Ramos (cell line): ENCODE data around the gene COPA.

ENCODE experiments used
- in situ Hi-C: fragments of 300-500 bp; cut with MboI; formaldehyde crosslinking; loops from one replicate; pipeline ENCODE4 v1.14.3; 2022; ENCODE audit warnings: low sequenced_read_pairs; ENCODE audit not compliant: unreplicated experiment

COPA gene

DNA sequence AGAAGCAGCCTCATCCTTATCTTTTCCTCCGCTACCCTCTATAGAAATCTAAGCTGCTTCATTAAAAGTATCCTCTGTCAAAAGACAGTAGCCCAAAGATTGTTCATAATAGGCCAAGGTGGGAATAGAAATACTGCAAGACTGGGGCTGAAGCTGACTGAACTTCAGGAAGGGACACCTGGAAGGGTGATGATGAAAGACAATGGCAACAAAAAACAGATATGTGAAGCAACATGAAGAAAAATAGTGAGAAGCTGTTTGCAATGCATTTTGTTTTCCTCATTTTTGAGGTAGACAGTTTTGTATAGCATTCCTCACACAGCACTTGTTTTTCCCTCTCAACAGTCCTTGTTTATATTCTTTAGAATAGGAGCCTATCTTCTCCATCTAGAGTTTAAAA lies 97.6 kb downstream of the COPA start:
- in situ Hi-C loops, result no loop called here

- in situ Hi-C loops, result no loop called here
These were observed 98.8 kb downstream of the COPA start for GRCh38 chr1:160244209-160244608.

- in situ Hi-C loops, result no loop called here
These were observed 99.3 kb downstream of the COPA start for GRCh38 chr1:160243767-160244166.

DNA sequence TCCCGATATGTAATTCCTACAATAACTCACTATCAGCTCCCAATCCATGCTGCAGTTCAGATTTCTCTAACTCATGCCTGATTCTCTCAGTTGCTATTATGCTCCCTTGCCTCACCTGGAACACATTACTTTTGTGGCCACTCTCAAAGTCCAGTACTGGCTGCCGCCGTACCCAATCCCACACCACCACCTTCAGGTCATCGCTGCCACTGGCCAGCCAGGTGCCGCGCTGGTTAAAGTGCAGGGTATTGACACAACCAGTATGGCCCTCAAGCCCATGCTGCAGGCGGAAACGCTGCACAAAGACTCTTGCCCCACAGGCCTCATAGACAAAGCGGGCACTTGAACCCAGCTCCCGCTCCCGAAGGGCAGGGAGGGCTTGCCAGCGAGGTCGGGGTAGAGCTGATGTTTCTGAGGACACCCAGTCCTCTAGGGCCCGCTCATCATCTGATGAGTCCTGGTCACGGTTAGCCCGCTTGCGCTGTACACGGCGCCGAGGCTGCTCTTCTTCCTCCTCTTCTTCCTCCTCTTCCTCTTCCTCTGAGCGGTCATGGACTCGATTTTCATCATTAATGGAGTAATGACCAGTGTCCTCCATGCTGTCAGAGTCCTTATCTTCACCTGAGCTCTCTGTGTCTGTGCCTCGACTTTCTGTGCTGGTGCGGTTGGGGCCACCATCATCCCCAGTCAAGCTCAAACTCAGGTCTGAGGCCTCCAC lies 103.3 kb downstream of the COPA start:
- in situ Hi-C loops, result no loop called here
